Activated naive CD4-positive, alpha-beta T cell treated with anti-CD3 and anti-CD28 coated beads, Interleukin-2, amount 10 ng/mL, durations not matched to agents 7 days and 5 days (primary cell): ENCODE results near the gene PCBP3.

Experiments
- CTCF ChIA-PET: fragments of 350-600 bp; sonication (Branson Sonifier 250); formaldehyde crosslinking; loops from one replicate; lab custom pipeline; 2021; ENCODE audit warnings: antibody characterized with exemption; lab: Charles Lee
- DNase-seq: peaks from one replicate; pipeline ENCODE4 v3.0.0-alpha.2; 2020
- H3K27ac Mint-ChIP-seq: one replicate; pipeline ENCODE4 v1.8.0; 2021; ENCODE audit warnings: mild to moderate bottlenecking, moderate library complexity, mixed read lengths
- H3K27me3 Mint-ChIP-seq: one replicate; pipeline ENCODE4 v1.8.0; 2021; ENCODE audit warnings: mild to moderate bottlenecking, mixed read lengths
- H3K36me3 Mint-ChIP-seq: one replicate; pipeline ENCODE4 v1.8.0; 2021; ENCODE audit warnings: mixed read lengths
- H3K4me1 Mint-ChIP-seq: one replicate; pipeline ENCODE4 v1.8.0; 2021; ENCODE audit warnings: mixed read lengths
- H3K4me3 Mint-ChIP-seq: one replicate; pipeline ENCODE4 v1.8.0; 2021; ENCODE audit warnings: mild to moderate bottlenecking, moderate library complexity, mixed read lengths
- H3K9me3 Mint-ChIP-seq: one replicate; pipeline ENCODE4 v1.8.0; 2021; ENCODE audit warnings: mixed read lengths

Gene PCBP3

DNA sequence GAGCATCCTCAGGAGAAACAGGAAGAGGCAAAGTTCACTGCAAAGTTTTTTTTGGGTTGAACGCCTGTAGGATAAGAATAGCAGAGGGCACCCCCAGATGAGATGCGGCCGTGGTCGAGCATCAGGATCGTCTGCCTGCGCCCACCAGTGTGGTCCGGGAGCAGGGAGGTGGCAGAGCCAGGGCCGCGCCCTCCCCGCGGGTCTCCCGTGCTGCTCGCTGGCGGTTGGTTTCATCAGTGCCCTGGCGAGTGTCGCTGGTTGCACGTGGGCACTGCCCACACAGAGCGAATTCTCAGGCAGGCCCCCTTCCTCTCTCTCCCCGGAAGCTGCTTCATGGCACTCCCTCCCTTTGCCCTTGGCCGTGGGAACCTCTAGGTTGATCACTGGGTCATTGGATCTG is 120.0 kb downstream of the PCBP3 start:
- no peaks in the 10 kb centered on the region for H3K36me3 Mint-ChIP-seq
- H3K27me3 Mint-ChIP-seq: no peaks in the 10 kb centered on the region
- no peak overlapping the region for H3K27ac Mint-ChIP-seq
- peaks cover 25% of the 10 kb centered on the region for H3K4me1 Mint-ChIP-seq
- no peak overlapping the region for H3K4me3 Mint-ChIP-seq
- no peak for DNase-seq
- H3K9me3 Mint-ChIP-seq: no peaks in the 10 kb centered on the region
- CTCF ChIA-PET: no interaction called here

DNA sequence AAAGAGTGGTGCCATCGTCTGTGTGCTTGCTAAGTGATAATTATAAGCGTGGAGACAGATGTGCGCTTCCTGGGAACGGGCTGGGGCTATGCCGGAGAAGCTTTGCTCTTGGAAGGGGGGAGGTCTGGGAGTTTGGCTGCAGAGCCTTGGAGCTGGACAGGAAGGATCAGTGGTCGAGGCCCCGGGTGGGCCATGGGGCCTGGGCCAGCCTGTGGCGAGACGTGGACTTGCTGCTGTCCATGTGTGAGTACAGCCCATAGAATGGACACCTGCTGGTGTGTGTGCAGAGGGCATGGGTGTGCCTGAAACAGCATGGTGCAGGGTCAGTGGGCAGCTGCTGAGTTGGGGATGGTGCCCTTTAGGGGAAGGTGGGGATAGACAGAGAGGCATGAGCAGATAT is 121.3 kb downstream of the PCBP3 start:
- CTCF ChIA-PET: no interaction called here
- DNase-seq: no peak
- H3K36me3 Mint-ChIP-seq: no peaks in the 10 kb centered on the region
- H3K4me3 Mint-ChIP-seq: no peak overlapping the region
- H3K9me3 Mint-ChIP-seq: no peaks in the 10 kb centered on the region
- H3K4me1 Mint-ChIP-seq: peaks cover 36% of the 10 kb centered on the region
- no peaks in the 10 kb centered on the region for H3K27me3 Mint-ChIP-seq
- H3K27ac Mint-ChIP-seq: no peak overlapping the region

DNA sequence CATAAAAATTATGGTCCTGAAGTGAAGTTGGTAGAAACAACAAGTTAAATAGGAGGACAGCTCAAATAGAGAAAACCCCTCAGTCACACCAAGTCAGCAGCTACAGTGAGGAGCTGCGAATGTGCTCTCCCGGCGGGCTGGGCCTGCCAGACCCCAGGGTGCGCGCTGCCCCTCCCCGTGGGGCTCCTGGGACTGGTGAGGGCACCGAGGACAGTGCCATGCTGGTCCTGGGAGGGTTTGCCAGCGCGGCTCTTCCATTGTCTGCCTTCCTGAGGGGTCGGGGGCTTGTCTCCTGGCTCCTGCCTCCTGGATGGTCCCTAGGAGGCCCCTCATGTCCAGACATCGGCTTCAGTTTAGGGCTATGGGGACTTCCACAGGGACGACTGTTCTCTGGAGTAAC is 121.8 kb downstream of the PCBP3 start:
- Mint-ChIP-seq H3K27me3 (no peaks in the 10 kb centered on the region), H3K9me3 (no peaks in the 10 kb centered on the region), H3K36me3 (no peaks in the 10 kb centered on the region), H3K4me1 (peaks cover 38% of the 10 kb centered on the region), H3K4me3 (no peak overlapping the region), H3K27ac (peak overlapping the region; percentile 47)
- DNase-seq: no peak
- CTCF ChIA-PET: no interaction called here

DNA sequence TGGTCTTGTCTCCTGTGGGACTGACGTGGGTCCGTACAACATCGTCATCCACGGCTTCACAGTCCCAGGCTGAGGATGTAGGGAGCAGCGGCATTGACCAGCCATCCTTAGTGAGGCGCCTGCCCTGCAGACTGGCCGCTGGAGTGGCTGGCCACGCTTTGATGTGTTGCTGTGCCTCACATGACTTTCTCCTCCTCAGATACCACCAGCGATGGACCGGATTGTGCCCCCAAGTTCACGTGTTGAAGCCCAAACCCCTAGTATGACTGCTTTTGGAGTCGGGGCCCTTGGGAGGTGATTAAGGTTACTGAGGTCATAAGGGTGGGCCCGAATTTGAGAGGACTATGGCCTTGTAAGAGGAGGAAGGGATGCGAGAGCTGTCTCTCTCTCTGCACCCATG is 122.5 kb downstream of the PCBP3 start:
- Mint-ChIP-seq H3K27ac (peak overlapping the region; percentile 53), H3K9me3 (no peaks in the 10 kb centered on the region)
- CTCF ChIA-PET: no interaction called here

DNA sequence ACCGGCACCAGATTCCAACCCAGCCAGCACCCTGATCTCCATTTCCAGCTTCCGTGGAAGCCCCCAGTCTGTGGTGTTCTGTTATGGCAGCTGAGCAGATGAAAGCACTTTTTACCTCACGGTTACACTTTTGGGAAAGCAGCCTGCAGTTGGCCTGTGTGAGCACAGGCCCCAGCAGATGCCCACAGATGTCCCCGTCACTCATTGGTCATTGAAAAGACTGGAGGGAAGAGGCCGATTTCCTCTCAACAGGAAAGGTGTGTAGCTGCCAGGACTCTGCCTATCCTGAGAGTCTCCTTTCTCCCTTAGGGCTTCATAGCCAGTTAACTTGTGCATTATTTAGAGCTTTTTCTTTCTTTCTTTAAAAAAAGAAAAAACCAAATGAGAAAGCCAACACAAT is 123.0 kb downstream of the PCBP3 start:
- CTCF ChIA-PET: no interaction called here
- Mint-ChIP-seq H3K27me3 (no peaks in the 10 kb centered on the region), H3K4me1 (peaks cover 39% of the 10 kb centered on the region), H3K9me3 (no peaks in the 10 kb centered on the region), H3K4me3 (no peak overlapping the region), H3K36me3 (no peaks in the 10 kb centered on the region), H3K27ac (peak overlapping the region; percentile 86)
- DNase-seq: no peak

More for the DNA sequence above, 122.5 kb downstream of the PCBP3 start:
- no peak for DNase-seq
- no peaks in the 10 kb centered on the region for H3K27me3 Mint-ChIP-seq
- H3K4me1 Mint-ChIP-seq: peaks cover 39% of the 10 kb centered on the region
- no peak overlapping the region for H3K4me3 Mint-ChIP-seq
- H3K36me3 Mint-ChIP-seq: no peaks in the 10 kb centered on the region

DNA sequence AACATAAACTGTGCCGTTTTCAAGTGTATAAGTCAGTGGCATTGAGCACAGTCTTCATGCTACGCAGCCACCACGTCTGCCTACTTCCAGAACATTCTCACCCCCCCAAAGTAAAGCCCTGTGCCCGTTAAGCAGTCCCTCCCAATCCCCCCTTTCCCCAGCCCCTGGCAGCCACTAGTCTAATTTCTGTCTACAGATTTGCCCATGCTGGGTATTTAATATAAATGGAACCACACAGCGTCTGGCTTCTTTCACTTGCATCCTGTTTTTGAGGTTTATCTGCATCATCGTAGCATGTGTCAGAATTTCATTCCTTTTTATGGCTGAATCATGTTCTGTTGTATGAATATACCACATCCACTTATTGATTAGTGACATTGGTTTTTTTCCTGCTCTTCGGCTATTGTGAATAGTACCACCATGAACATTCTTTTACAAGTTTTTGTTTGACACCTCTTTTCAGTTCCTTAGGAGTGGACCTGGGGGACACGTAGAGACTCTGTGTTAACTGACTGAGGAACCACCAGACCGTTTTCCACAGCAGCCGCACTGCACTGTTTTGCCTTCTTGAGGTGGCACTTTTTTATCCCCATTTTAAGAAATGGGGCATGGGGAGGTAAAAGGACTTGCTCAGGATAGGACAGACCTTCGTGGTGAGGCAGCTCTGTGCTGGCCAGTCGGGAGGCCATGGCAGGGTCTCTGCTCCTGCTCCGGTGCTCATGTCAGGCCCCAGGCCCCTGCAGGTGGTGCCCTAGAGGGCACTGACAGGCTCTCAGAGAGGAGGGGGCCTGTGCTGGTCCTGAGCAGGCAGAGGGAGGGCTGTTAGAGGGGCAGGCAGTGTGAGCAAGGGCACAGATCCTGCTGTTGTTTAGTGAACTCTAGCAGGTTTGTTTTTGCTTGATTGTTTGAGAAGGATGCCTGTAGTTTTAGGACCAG is 123.8 kb downstream of the PCBP3 start:
- H3K4me3 Mint-ChIP-seq: peak overlapping the region; percentile 5
- CTCF ChIA-PET: no interaction called here
- peak overlapping the region; percentile 86 for H3K27ac Mint-ChIP-seq
- H3K9me3 Mint-ChIP-seq: no peaks in the 10 kb centered on the region
- H3K27me3 Mint-ChIP-seq: no peaks in the 10 kb centered on the region
- no peaks in the 10 kb centered on the region for H3K36me3 Mint-ChIP-seq
- H3K4me1 Mint-ChIP-seq: peaks cover 39% of the 10 kb centered on the region
- peak; percentile 47 for DNase-seq

DNA sequence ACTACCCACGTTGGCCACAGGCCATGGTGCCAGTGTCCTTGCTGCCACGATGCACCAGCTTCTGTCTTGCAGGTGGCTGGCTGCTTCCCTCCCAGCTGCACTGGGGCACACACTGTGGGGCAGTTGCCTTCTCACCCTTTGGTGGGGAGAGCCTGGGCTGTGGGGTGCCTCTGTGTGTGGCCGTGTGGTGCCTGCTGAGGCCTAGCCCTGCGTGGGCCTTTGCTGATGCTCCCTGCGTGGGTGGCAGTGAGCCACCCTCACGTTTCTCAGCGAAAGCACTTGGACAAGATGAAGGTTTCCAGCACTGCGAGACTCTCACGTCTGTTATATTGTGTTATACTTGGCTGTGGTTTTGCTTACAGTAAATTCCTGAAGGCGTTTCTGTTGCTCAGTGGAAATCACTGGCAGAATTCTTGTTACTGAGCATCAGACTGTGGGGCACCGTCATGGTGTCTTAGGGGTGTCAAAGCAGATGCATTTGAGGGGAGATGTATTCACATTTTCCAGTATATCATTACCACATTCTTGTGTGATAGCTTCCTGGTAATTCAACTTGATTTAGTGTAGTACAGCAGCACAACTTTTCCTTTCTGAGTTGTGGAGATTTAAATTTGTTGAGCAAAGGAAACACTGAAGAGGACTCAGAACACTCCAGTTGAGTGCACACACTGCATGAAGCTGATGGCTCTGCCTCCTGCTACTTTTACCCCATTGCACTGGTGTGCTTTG is 124.7 kb downstream of the PCBP3 start:
- Mint-ChIP-seq H3K4me1 (peaks cover 39% of the 10 kb centered on the region), H3K36me3 (no peaks in the 10 kb centered on the region), H3K27ac (peak overlapping the region; percentile 86), H3K27me3 (no peaks in the 10 kb centered on the region), H3K4me3 (no peak overlapping the region), H3K9me3 (no peaks in the 10 kb centered on the region)
- CTCF ChIA-PET: no interaction called here
- DNase-seq: no peak

DNA sequence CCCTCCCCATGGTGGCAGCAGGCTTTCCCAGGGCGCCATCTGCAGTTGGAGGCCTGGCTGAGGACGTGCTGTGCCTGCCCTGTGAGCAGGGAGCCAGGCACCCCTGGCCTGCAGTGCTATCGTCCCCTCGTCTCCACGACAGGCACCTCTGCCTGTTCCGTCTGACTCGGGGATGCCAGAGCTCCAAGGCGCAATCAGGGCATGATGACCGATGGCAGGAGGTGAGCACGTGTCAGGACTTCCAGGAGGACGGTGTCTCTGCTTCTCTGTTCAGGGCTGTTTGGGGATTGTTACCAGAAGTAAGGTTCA is 125.2 kb downstream of the PCBP3 start:
- peak; percentile 37 for DNase-seq
- CTCF ChIA-PET: no interaction called here
- Mint-ChIP-seq H3K9me3 (no peaks in the 10 kb centered on the region), H3K27me3 (no peaks in the 10 kb centered on the region), H3K4me1 (peaks cover 39% of the 10 kb centered on the region), H3K27ac (peak overlapping the region; percentile 86), H3K4me3 (no peak overlapping the region), H3K36me3 (no peaks in the 10 kb centered on the region)

DNA sequence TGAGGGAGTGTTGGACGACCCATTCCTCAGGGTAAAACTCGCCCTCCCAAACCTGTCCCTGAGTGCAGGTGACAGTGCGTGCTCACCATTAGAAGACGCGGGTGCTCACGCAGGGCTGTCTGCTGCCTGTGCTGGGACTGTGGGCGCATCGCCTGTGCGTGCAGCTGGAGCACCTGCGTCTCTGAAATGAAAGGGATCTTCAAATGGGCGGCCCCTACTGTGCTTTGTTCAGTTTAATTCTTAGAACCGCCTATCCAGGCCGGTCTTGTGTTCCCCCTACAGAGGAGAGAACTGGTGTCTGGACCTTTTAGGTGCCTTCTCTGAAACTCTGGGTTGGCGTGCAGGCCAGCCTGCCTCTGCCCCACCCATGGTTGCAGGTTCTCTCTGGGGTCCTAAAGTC is 125.8 kb downstream of the PCBP3 start:
- H3K36me3 Mint-ChIP-seq: no peaks in the 10 kb centered on the region
- H3K4me3 Mint-ChIP-seq: no peak overlapping the region
- no peaks in the 10 kb centered on the region for H3K9me3 Mint-ChIP-seq
- peaks cover 39% of the 10 kb centered on the region for H3K4me1 Mint-ChIP-seq
- DNase-seq: peak; percentile 34
- CTCF ChIA-PET: interaction anchor here (0.7 kb wide), 1 partner anchor 48 kb away, joined by 3 read pairs; no protein-coding TSS in a partner anchor
- H3K27me3 Mint-ChIP-seq: no peaks in the 10 kb centered on the region
- peak overlapping the region; percentile 86 for H3K27ac Mint-ChIP-seq

DNA sequence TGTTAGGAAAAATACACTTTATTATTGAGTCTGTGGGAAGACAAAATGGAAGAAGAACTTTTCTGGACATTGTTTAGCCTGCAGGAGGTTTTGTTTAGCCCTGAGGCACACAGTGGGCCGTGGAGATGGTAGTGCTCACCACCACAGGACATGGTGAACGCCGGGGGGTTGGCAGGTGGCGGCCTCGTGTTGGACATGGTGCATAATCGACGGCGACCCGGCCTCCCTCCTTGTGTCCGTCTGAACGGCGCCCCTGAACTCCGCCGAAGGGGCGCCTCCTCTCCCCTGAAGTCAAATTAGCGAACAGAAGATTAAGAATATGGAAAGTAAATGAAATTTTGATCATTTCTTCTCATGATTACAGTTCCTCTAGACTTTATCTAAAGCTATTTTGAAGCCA is 126.4 kb downstream of the PCBP3 start:
- no peaks in the 10 kb centered on the region for H3K36me3 Mint-ChIP-seq
- H3K27me3 Mint-ChIP-seq: no peaks in the 10 kb centered on the region
- peak overlapping the region; percentile 86 for H3K27ac Mint-ChIP-seq
- H3K9me3 Mint-ChIP-seq: no peaks in the 10 kb centered on the region
- peaks cover 39% of the 10 kb centered on the region for H3K4me1 Mint-ChIP-seq
- H3K4me3 Mint-ChIP-seq: no peak overlapping the region
- no peak for DNase-seq
- CTCF ChIA-PET: interaction anchor here (0.7 kb wide), 1 partner anchor 47 kb away, joined by 3 read pairs; no protein-coding TSS in a partner anchor

DNA sequence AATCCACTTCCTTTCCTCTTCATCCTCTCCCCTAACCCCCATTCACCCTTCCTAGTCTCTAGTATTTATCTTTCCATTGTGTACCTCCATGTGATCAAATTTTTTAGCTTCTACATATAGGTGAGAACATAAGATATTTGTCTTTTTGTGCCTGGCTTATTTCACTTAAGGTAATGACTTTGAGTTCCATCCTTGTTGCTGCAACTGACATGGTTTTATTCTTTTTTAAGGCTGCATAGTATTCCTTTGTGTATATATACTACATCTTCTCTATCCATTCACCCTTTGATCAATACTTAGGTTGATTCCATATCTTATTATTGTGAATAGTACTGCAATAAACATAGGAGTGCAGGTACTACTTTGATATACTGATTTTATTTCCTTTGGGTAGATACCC is 128.7 kb downstream of the PCBP3 start:
- Mint-ChIP-seq H3K36me3 (peaks cover under 1% of the 10 kb centered on the region), H3K9me3 (peaks cover 5% of the 10 kb centered on the region), H3K4me1 (peaks cover 28% of the 10 kb centered on the region), H3K4me3 (no peak overlapping the region), H3K27me3 (no peaks in the 10 kb centered on the region), H3K27ac (no peak overlapping the region)
- CTCF ChIA-PET: no interaction called here
- no peak for DNase-seq

DNA sequence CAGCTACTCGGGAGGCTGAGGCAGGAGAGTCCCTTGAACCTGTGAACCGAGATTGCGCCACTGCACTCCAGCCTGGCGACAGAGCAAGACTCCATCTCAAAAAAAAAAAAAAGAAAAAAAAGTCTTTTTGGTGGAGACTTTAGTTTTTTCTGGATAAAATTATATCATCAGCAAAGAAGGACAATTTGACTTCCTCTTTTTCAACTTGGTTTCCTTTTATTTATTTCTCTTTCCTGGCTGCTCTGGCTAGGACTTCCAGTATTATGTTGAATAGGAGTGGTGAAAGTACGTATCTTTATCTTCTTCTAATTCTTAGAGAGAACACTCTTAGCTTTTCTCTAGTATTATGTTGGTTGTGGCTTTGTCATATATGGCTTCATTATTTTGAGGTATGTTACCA is 130.8 kb downstream of the PCBP3 start:
- Mint-ChIP-seq H3K4me1 (peaks cover 6% of the 10 kb centered on the region), H3K36me3 (peaks cover 2% of the 10 kb centered on the region), H3K27me3 (no peaks in the 10 kb centered on the region), H3K4me3 (no peak overlapping the region), H3K27ac (no peak overlapping the region), H3K9me3 (peaks cover 13% of the 10 kb centered on the region)
- CTCF ChIA-PET: no interaction called here
- no peak for DNase-seq

DNA sequence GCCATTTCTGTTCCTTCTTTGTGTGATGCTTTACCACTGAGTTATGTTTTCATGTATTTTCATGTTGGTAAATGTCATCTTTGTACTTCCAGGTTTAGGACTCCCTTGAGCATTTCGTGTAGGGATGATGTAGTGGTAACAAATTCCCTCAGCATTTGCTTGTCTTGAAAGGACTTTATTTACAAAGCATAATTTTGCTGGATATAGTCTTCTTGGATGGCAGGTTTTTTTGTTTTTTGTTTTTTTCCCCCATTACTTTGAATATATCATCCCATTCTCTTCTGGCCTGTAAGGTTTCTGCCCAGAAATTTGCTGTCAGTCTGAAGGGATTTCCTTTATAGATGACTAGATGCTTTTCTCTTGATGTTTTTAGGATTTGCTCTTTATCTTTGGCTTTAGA is 133.4 kb downstream of the PCBP3 start:
- H3K4me3 Mint-ChIP-seq: no peak overlapping the region
- no peaks in the 10 kb centered on the region for H3K27me3 Mint-ChIP-seq
- CTCF ChIA-PET: no interaction called here

DNA sequence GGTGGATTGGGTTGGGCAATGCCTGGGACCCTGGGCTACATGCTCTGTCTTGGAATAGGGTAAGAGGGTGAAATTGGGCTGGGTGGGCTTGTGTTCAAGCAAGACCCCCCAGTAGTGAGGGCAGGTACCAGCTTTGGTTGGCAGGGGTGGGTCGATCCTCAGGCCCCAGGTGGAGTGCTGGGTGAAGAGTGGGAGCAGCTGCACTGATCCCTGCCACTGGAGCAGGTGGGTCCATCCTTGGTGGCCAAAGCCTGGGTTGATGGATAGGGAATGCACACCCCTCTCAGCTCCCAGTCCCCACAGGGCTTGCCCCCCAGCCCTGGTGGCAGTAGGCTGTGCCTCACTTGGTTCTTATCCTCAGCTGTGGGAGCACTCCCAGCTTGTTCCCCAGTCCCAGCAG is 135.2 kb downstream of the PCBP3 start:
- CTCF ChIA-PET: no interaction called here
- H3K27me3 Mint-ChIP-seq: no peaks in the 10 kb centered on the region
- H3K4me1 Mint-ChIP-seq: no peaks in the 10 kb centered on the region
- H3K36me3 Mint-ChIP-seq: peaks cover 2% of the 10 kb centered on the region
- peaks cover 14% of the 10 kb centered on the region for H3K9me3 Mint-ChIP-seq
- DNase-seq: no peak
- no peak overlapping the region for H3K4me3 Mint-ChIP-seq
- H3K27ac Mint-ChIP-seq: no peak overlapping the region

More for the DNA sequence above, 133.4 kb downstream of the PCBP3 start:
- Mint-ChIP-seq H3K27ac (no peak overlapping the region), H3K4me1 (no peaks in the 10 kb centered on the region), H3K36me3 (peaks cover 2% of the 10 kb centered on the region), H3K9me3 (peaks cover 14% of the 10 kb centered on the region)
- DNase-seq: no peak

DNA sequence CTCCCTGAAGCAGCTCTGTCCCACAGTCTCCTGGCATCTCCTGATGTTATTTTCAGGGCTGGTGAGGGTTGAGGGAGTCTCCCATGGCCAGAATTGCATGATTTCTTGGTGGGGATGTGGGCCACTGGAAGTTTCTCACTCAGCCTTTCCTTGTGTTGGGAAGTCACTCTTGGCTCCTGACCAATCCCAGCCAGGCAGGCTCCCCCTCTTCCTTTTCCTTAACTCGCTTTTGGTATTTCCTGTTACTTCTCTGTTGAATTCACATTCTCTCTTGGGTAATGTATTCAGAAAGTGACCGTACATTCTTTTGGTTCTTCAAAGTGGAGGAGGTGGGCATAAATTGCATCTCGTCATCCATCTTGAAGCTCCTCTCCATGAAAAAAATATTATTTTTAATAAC is 135.7 kb downstream of the PCBP3 start:
- H3K9me3 Mint-ChIP-seq: peaks cover 14% of the 10 kb centered on the region
- no peaks in the 10 kb centered on the region for H3K4me1 Mint-ChIP-seq
- peaks cover 2% of the 10 kb centered on the region for H3K36me3 Mint-ChIP-seq
- CTCF ChIA-PET: no interaction called here
- no peaks in the 10 kb centered on the region for H3K27me3 Mint-ChIP-seq
- DNase-seq: no peak
- no peak overlapping the region for H3K27ac Mint-ChIP-seq
- H3K4me3 Mint-ChIP-seq: no peak overlapping the region
